Activated CD8-positive, alpha-beta T cell treated with anti-CD3 and anti-CD28 coated beads for 36 hours (primary cell): ENCODE data around the gene SHROOM2. TPM values are rescaled to one million over a fixed set of nuclear protein-coding genes. Genes with fewer than 3 reads are reported as not detected.

Source experiments
- ATAC-seq: fragments of 200-7000 bp; cut with Tn5 transposase; one replicate; pipeline ENCODE4 v1.10.0; 2021; ENCODE audit warnings: mild to moderate bottlenecking, moderate library complexity
- CTCF ChIA-PET: fragments of 350-600 bp; sonication (Branson Sonifier 250); formaldehyde crosslinking; loops from one replicate; lab custom pipeline; 2021; ENCODE audit warnings: antibody characterized with exemption; lab: Charles Lee
- POLR2A ChIA-PET: fragments of 350-600 bp; sonication (Branson Sonifier 250); formaldehyde crosslinking; loops from one replicate; lab custom pipeline; 2021; ENCODE audit warnings: antibody characterized with exemption; lab: Charles Lee
- DNase-seq: peaks from one replicate; pipeline ENCODE4 v3.0.0-alpha.2; 2020
- H3K27ac Mint-ChIP-seq: one replicate; pipeline ENCODE4 v1.8.0; 2021; ENCODE audit warnings: mild to moderate bottlenecking, mixed read lengths
- H3K27me3 Mint-ChIP-seq: one replicate; pipeline ENCODE4 v1.8.0; 2021; ENCODE audit warnings: mixed read lengths
- H3K36me3 Mint-ChIP-seq: one replicate; pipeline ENCODE4 v1.8.0; 2021; ENCODE audit warnings: low read depth, mixed read lengths
- H3K4me1 Mint-ChIP-seq: one replicate; pipeline ENCODE4 v1.8.0; 2021; ENCODE audit warnings: low read depth, mixed read lengths
- H3K4me3 Mint-ChIP-seq: one replicate; pipeline ENCODE4 v1.8.0; 2021; ENCODE audit warnings: mild to moderate bottlenecking, moderate library complexity, mixed read lengths
- H3K9me3 Mint-ChIP-seq: one replicate; pipeline ENCODE4 v1.8.0; 2021; ENCODE audit warnings: mixed read lengths
- intact Hi-C: fragments of 100-400 bp; cut with micrococcal nuclease; formaldehyde crosslinking; loops from one replicate; pipeline ENCODE4 v1.10.0; 2022
- total RNA-seq, 2 experiments: library from RNA; stranded (reverse); gene quantifications; one replicate each; pipeline ENCODE4 v1.2.3, GENCODE V29; 2021
- TF ChIP-seq, protein P1 (sequence below): fragments of 200-600 bp; IDR thresholded peaks from one replicate; pipeline ENCODE4 v1.8.0; 2022; ENCODE audit warnings: antibody characterized with exemption, mild to moderate bottlenecking

The SHROOM2 gene
- total RNA-seq, 2 experiments from 2014 or later: not detected

DNA sequence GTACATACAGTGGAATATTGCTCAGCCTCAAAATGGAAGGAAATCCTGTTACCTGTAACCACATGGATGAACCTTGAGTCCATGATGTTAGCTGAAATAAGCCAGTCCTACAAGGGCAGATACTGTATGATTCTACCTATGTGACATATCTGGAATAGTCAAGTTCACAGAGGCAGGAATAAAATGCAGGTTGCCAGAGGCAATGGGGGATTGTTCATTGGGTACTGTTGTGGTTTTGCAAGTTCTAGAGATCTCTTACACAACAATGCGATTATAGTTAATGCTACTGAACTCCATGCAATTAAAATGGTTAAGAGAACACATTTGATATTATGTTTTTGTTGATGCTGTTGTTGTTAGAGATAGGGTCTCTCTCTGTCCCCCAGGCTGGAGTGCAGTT, 74.6 kb downstream of the SHROOM2 start:
- DNase-seq: no peak
- no peaks in the 10 kb centered on the region for H3K36me3 Mint-ChIP-seq
- H3K4me3 Mint-ChIP-seq: no peak overlapping the region
- ATAC-seq: no peak
- no peak overlapping the region for H3K27ac Mint-ChIP-seq
- no peaks in the 10 kb centered on the region for H3K9me3 Mint-ChIP-seq
- intact Hi-C loops: no loop called here
- CTCF ChIA-PET: interaction anchor here (1.2 kb wide), 1 partner anchor 15 kb away, joined by 3 read pairs; no protein-coding TSS in a partner anchor
- no peaks in the 10 kb centered on the region for H3K4me1 Mint-ChIP-seq
- peaks cover 4% of the 10 kb centered on the region for H3K27me3 Mint-ChIP-seq
- POLR2A ChIA-PET: no interaction called here
- TF ChIP-seq, protein P1, sequence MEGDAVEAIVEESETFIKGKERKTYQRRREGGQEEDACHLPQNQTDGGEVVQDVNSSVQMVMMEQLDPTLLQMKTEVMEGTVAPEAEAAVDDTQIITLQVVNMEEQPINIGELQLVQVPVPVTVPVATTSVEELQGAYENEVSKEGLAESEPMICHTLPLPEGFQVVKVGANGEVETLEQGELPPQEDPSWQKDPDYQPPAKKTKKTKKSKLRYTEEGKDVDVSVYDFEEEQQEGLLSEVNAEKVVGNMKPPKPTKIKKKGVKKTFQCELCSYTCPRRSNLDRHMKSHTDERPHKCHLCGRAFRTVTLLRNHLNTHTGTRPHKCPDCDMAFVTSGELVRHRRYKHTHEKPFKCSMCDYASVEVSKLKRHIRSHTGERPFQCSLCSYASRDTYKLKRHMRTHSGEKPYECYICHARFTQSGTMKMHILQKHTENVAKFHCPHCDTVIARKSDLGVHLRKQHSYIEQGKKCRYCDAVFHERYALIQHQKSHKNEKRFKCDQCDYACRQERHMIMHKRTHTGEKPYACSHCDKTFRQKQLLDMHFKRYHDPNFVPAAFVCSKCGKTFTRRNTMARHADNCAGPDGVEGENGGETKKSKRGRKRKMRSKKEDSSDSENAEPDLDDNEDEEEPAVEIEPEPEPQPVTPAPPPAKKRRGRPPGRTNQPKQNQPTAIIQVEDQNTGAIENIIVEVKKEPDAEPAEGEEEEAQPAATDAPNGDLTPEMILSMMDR: no peak

DNA sequence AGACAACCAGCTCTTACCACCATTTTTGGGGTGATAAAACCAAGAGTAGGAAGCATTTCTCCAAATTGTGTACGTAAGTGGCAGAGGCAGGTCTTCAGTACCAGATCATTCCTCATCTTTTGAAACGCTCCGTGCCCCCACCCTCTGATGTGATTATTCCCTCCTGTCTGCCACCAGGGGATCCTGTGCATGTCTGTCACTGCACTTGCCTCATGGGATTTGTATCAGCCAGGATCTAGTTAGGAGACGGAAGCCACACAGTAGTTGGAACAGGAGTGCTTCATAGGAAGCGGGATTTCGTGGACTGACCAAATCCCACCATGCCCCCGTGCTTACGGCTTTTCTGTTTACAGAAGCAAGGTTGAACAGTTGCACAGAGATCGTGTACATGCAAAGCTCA, 75.5 kb downstream of the SHROOM2 start:
- Mint-ChIP-seq H3K27me3 (peaks cover 9% of the 10 kb centered on the region), H3K36me3 (no peaks in the 10 kb centered on the region), H3K4me1 (no peaks in the 10 kb centered on the region), H3K4me3 (no peak overlapping the region), H3K9me3 (no peaks in the 10 kb centered on the region), H3K27ac (no peak overlapping the region)
- DNase-seq: no peak
- CTCF ChIA-PET: interaction anchor here (1.2 kb wide), 1 partner anchor 14 kb away, joined by 3 read pairs; no protein-coding TSS in a partner anchor
- no peak for ATAC-seq
- TF ChIP-seq, protein P1: no peak
- POLR2A ChIA-PET: no interaction called here
- intact Hi-C loops: no loop called here

DNA sequence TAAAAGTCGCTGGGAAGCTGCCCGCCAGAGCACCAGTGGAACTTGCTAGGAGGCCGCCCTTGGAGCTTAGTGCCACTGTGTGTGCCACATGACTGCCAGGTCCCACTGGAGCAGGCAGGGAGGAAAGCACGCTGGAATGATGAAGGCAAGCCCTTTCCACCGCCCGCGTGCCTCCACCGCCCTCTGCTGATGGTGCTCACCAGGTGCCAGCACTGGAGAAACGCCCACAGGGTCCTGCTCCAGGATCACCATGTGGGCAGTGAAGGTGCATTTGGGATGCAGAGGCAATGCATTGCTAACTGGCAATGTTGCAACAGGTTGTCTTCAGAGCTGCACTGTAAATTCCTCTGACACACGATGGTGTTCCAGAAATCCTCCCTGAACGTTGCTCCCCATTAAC, 76.3 kb downstream of the SHROOM2 start:
- DNase-seq (no peak), ATAC-seq (no peak)
- Mint-ChIP-seq H3K4me3 (no peak overlapping the region), H3K9me3 (no peaks in the 10 kb centered on the region), H3K27me3 (peaks cover 14% of the 10 kb centered on the region), H3K4me1 (no peaks in the 10 kb centered on the region), H3K36me3 (no peaks in the 10 kb centered on the region), H3K27ac (no peak overlapping the region)
- TF ChIP-seq, protein P1: no peak
- CTCF ChIA-PET: no interaction called here
- POLR2A ChIA-PET: no interaction called here
- intact Hi-C loops: no loop called here

DNA sequence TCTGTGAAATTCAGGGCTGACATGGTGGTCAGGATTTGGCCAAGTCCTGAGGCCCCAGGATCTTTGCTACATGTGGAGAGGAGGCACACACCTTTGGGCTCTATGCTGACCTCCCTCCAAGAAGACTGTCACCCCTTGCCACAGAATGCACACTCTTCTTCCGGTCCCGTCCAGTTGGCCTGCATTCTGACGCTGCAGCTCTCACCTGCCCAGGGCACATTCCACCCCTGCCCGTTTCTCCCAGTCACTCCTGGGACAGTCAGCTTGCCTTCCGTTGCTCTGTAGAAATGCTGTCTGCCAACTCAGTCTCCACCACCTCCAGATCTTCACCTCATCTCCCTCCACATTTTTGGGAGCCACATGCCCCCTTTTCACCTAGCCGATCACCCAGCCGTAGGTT, 76.7 kb downstream of the SHROOM2 start:
- DNase-seq: no peak
- ATAC-seq: no peak
- H3K36me3 Mint-ChIP-seq: no peaks in the 10 kb centered on the region
- H3K9me3 Mint-ChIP-seq: no peaks in the 10 kb centered on the region
- no peak overlapping the region for H3K4me3 Mint-ChIP-seq
- ChIA-PET CTCF (no interaction called here), POLR2A (no interaction called here)
- H3K27ac Mint-ChIP-seq: no peak overlapping the region
- TF ChIP-seq, protein P1: no peak
- intact Hi-C loops: no loop called here
- H3K27me3 Mint-ChIP-seq: peaks cover 18% of the 10 kb centered on the region
- H3K4me1 Mint-ChIP-seq: no peaks in the 10 kb centered on the region

DNA sequence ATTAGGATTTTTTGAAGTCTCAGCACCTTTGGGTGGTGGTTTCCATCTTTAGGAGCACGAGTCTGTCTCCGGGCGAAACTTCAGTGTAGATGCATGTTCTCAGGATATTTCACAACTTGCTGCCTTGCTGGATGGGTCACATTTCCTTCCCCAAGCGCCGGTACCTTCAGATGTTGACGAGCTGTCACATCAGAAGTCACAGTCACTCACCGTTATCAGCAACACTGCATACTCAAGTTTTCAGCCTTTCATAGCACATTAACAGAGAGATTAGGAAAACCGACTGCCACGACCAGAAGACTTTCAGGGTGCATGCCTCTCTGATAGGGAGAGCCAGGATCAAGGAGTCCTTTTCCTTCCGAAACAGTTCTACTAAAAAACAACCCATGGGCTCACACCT, 77.8 kb downstream of the SHROOM2 start:
- TF ChIP-seq, protein P1: no peak
- intact Hi-C loops: no loop called here
- CTCF ChIA-PET: no interaction called here
- H3K36me3 Mint-ChIP-seq: no peaks in the 10 kb centered on the region
- no peak for DNase-seq
- no peaks in the 10 kb centered on the region for H3K4me1 Mint-ChIP-seq
- POLR2A ChIA-PET: no interaction called here
- H3K9me3 Mint-ChIP-seq: no peaks in the 10 kb centered on the region
- ATAC-seq: no peak
- no peak overlapping the region for H3K27ac Mint-ChIP-seq
- H3K27me3 Mint-ChIP-seq: peaks cover 18% of the 10 kb centered on the region
- H3K4me3 Mint-ChIP-seq: no peak overlapping the region
